SK-N-SH (cell line): Measurements from ENCODE around the gene TOM1L2. TPM values are rescaled to one million over a fixed set of nuclear protein-coding genes. Genes with fewer than 3 reads are reported as not detected.
"Not testable (repeated sequence)": the region's sequence is repeated elsewhere in the genome, so short reads cannot be mapped to it uniquely, and the experiment has no call there.

Source experiments
- CTCF ChIA-PET: fragments of 300-600, 350-600 bp; formaldehyde crosslinking; extraction: SDS; loops from one replicate; lab custom pipeline; 2021; lab: Yijun Ruan, JAX
- POLR2A ChIA-PET: fragments of 350-600 bp; sonication (Branson Sonifier 250); formaldehyde crosslinking; extraction: SDS; loops from one replicate; lab custom pipeline; 2020; ENCODE audit warnings: antibody characterized with exemption, inconsistent platforms; lab: Yijun Ruan, JAX
- DNase-seq: peaks from one replicate; pipeline ENCODE4 v3.0.0; 2012
- H2AFZ ChIP-seq: fragments of 200-600 bp; sonication (generic); 2 replicates; pipeline ENCODE4 v1.8.1; 2016; ENCODE audit warnings: antibody characterized with exemption, mild to moderate bottlenecking, low read depth
- H3F3A ChIP-seq: fragments of 200-600 bp; sonication (generic); replicated peaks from 2 replicates; pipeline ENCODE3; 2016; ENCODE audit warnings: antibody characterized with exemption, mild to moderate bottlenecking; ENCODE audit not compliant: insufficient read depth
- H3K27ac ChIP-seq, 2 experiments: fragments of 200-500 bp in 1 of 2; fragments of 200-600 bp in 1 of 2; sonication (Bioruptor generic) in 1 of 2; sonication (generic), shearing (Covaris generic) in 1 of 2; 2 replicates each; pipeline versions ENCODE4 v1.5.1 to v1.6.1; 2014 to 2016; ENCODE audit warnings: low read depth in 2 of 2, inconsistent platforms in 1 of 2, low read length in 1 of 2, mild to moderate bottlenecking in 1 of 2, mixed read lengths in 1 of 2
- H3K27me3 ChIP-seq: fragments of 200-600 bp; sonication (generic), shearing (Covaris generic); 2 replicates; pipeline ENCODE4 v1.6.1; 2016; ENCODE audit warnings: mixed run types; ENCODE audit not compliant: insufficient read depth
- H3K36me3 ChIP-seq, 2 experiments: fragments of 200-500 bp in 1 of 2; fragments of 200-600 bp in 1 of 2; sonication (Bioruptor generic) in 1 of 2; sonication (generic) in 1 of 2; replicated peaks in 1 of 2; 2 replicates each; pipeline versions ENCODE3 to v1.5.1; 2014 to 2016; ENCODE audit warnings: low read length in 1 of 2, mild to moderate bottlenecking in 1 of 2; ENCODE audit not compliant: insufficient read depth in 2 of 2, control insufficient read depth in 1 of 2
- H3K4me1 ChIP-seq, 2 experiments: fragments of 200-500 bp in 1 of 2; fragments of 200-600 bp in 1 of 2; sonication (Bioruptor generic) in 1 of 2; sonication (generic), shearing (Covaris generic) in 1 of 2; 2 replicates each; pipeline versions ENCODE4 v1.5.1 to v1.6.1; 2014 to 2016; ENCODE audit warnings: low read depth in 1 of 2, low read length in 1 of 2, mixed run types in 1 of 2; ENCODE audit not compliant: insufficient read depth in 2 of 2, control insufficient read depth in 1 of 2
- H3K4me2 ChIP-seq: fragments of 200-600 bp; sonication (generic), shearing (Covaris generic); 2 replicates; pipeline ENCODE4 v1.6.1; 2017; ENCODE audit warnings: mixed run types
- H3K4me3 ChIP-seq, 2 experiments: fragments of 200-500 bp in 1 of 2; fragments of 200-600 bp in 1 of 2; sonication (Bioruptor generic) in 1 of 2; sonication (generic), shearing (Covaris generic) in 1 of 2; 2 replicates each; pipeline versions ENCODE4 v1.5.1 to v1.8.1; 2014 to 2016; ENCODE audit warnings: low read depth in 2 of 2, inconsistent platforms in 1 of 2, low read length in 1 of 2, mild to moderate bottlenecking in 1 of 2, mixed read lengths in 1 of 2, moderate library complexity in 1 of 2
- H3K79me2 ChIP-seq: fragments of 200-600 bp; sonication (generic); 2 replicates; pipeline ENCODE4 v1.8.1; 2017; ENCODE audit warnings: mild to moderate bottlenecking; ENCODE audit not compliant: insufficient read depth
- H3K9ac ChIP-seq: fragments of 200-600 bp; sonication (generic); 2 replicates; pipeline ENCODE4 v1.6.1; 2017; ENCODE audit warnings: mixed run types
- H3K9me2 ChIP-seq: fragments of 200-600 bp; sonication (generic); 2 replicates; pipeline ENCODE4 v1.6.1; 2017; ENCODE audit warnings: mixed run types
- H3K9me3 ChIP-seq: fragments of 200-600 bp; sonication (generic); 2 replicates; pipeline ENCODE4 v1.6.1; 2017; ENCODE audit warnings: mixed run types, mild to moderate bottlenecking, moderate library complexity
- H4K20me1 ChIP-seq: fragments of 200-600 bp; sonication (generic); 2 replicates; pipeline ENCODE4 v1.6.1; 2017; ENCODE audit warnings: mild to moderate bottlenecking, mixed run types; ENCODE audit not compliant: insufficient read depth
- CHD2 ChIP-seq: fragments of 150-350 bp; IDR thresholded peaks from 2 replicates; pipeline ENCODE4 v1.6.1; 2018; ENCODE audit warnings: low read length; ENCODE audit not compliant: partially characterized antibody
- FOSL2 ChIP-seq: IDR thresholded peaks from 2 replicates; pipeline ENCODE4 v1.4.0; 2012; ENCODE audit warnings: low read depth, mild to moderate bottlenecking, moderate library complexity, borderline replicate concordance
- GABPA ChIP-seq: IDR thresholded peaks from 2 replicates; pipeline ENCODE4 v1.4.0; 2012; ENCODE audit warnings: low read depth, mild to moderate bottlenecking
- MEF2A ChIP-seq: IDR thresholded peaks from 2 replicates; pipeline ENCODE4 v1.4.0; 2012; ENCODE audit warnings: low read depth, borderline replicate concordance
- NRF1 ChIP-seq: IDR thresholded peaks from 2 replicates; pipeline ENCODE4 v1.6.1; 2012; ENCODE audit warnings: low read depth, mild to moderate bottlenecking, low read length
- POLR2AphosphoS5 ChIP-seq: IDR thresholded peaks from 2 replicates; pipeline ENCODE4 v1.6.1; 2012; ENCODE audit warnings: low read depth, low read length
- RAD21 ChIP-seq: IDR thresholded peaks from 2 replicates; pipeline ENCODE4 v1.6.1; 2012; ENCODE audit warnings: mild to moderate bottlenecking, low read length
- RFX5 ChIP-seq: IDR thresholded peaks from 2 replicates; pipeline ENCODE4 v1.6.1; 2012; ENCODE audit warnings: mild to moderate bottlenecking, improper control_type of control experiment, low read length
- RXRA ChIP-seq: IDR thresholded peaks from 2 replicates; pipeline ENCODE4 v1.4.0; 2012; ENCODE audit warnings: low read depth, mild to moderate bottlenecking, borderline replicate concordance
- SIN3A ChIP-seq: IDR thresholded peaks from 2 replicates; pipeline ENCODE4 v1.6.1; 2012; ENCODE audit warnings: low read depth, mild to moderate bottlenecking, low read length, moderate library complexity, borderline replicate concordance
- SMC3 ChIP-seq: IDR thresholded peaks from 2 replicates; pipeline ENCODE4 v1.6.1; 2012; ENCODE audit warnings: low read depth, low read length, improper control_type of control experiment
- TCF12 ChIP-seq: IDR thresholded peaks from 2 replicates; pipeline ENCODE4 v1.4.0; 2012
- TEAD4 ChIP-seq: IDR thresholded peaks from 2 replicates; pipeline ENCODE4 v1.4.0; 2012; ENCODE audit warnings: mild to moderate bottlenecking, borderline replicate concordance; ENCODE audit not compliant: insufficient read depth
- YY1 ChIP-seq: IDR thresholded peaks from 2 replicates; pipeline ENCODE4 v1.4.0; 2012; ENCODE audit warnings: low read depth, mild to moderate bottlenecking
- WGBS: methylation state at CpG from one replicate; pipeline ENCODE4 v1.1.6; 2017; ENCODE audit warnings: low lambda C conversion rate; 5-methylcytosine and 5-hydroxymethylcytosine counted together
- polyA plus RNA-seq, 3 experiments: library from polyadenylated mRNA; depleted of rRNA; stranded (reverse); fragments of >200 nt; gene quantifications; 2 replicates each; pipeline ENCODE4 v1.2.3, GENCODE V29; 2012
- TF ChIP-seq, protein P1 (sequence below): fragments of 200-600 bp; sonication (generic); IDR thresholded peaks from 2 replicates; pipeline ENCODE4 v1.6.1; 2017; ENCODE audit warnings: antibody characterized with exemption, mild to moderate bottlenecking, moderate library complexity
- TF ChIP-seq, protein P2 (sequence below): IDR thresholded peaks from 2 replicates; pipeline ENCODE4 v1.4.0; 2012; ENCODE audit warnings: low read depth, borderline replicate concordance
- TF ChIP-seq, protein P3 (sequence below): fragments of 150-350 bp; IDR thresholded peaks from 2 replicates; pipeline ENCODE4 v1.6.1; 2016; ENCODE audit warnings: mild to moderate bottlenecking, low read depth, low read length

The TOM1L2 gene
- polyA plus RNA-seq, 1 of the 3 experiments (the other 2 are of a cell fraction), result 85.4 TPM

DNA sequence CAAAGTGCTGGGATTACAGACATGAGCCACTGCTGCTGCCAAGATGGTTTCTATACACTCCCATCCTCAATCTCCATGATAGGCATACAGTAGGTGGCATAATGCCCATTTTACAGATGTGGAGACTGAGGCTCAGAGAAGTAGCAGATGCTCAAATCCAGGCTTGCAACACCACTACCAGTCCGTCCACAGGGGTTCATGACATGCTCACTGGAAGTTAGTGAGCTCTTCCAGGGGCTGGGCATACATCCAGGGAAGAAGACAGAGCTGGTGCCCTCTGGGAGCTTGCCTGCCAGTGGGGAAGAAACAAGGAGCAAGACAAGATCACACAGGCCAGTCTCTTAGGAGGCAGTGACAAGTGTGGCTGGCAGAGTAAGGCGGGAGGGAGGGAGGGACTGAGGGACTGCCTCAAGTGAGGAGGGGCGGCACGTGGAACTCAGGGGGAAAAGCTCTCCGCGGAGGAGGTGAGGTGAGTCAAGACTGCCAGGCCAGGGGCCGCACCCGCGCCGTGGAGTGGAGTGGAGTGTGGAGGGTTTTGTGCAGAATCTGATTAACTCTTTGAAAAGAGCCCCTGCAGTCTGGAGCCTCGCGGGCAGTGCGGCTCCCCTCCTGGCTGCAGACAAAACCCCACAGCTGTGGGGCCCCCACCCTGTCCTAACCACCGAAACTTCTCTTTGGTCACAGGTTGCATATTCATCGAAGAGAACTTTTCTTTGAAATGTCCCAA, 163.3 kb downstream of the TOM1L2 start:
- H3K9me3 ChIP-seq, result no peaks in the 10 kb centered on the region
- H3K27me3 ChIP-seq, result no peaks in the 10 kb centered on the region
- ChIA-PET POLR2A (no interaction called here), CTCF (interaction anchor here (0.9 to 4.1 kb wide), 5 partner anchors 51 to 128 kb away, joined by 3 to 16 read pairs (median 6); partner anchors contain the start of gene RAI1)
- H3K9me2 ChIP-seq, result no peaks in the 10 kb centered on the region
- H3K4me2 ChIP-seq, result no peak overlapping the region
- H3K79me2 ChIP-seq, result no peaks in the 10 kb centered on the region
- no peak for DNase-seq
- WGBS, result 91% methylated on average over 15 of the region's 15 CpGs
- no peak overlapping the region for H3K27ac ChIP-seq
- no peak overlapping the region for H3K9ac ChIP-seq
- H4K20me1 ChIP-seq, result no peaks in the 10 kb centered on the region
- peaks cover 0 to 42% of the 10 kb centered on the region in 2 experiments; a peak in 3 of 4 replicates for H3K4me1 ChIP-seq
- peaks cover 6% of the 10 kb centered on the region for H3F3A ChIP-seq
- H3K4me3 ChIP-seq, result no peak overlapping the region
- H3K36me3 ChIP-seq, result peaks cover 10 to 60% of the 10 kb centered on the region in 2 experiments
- H2AFZ ChIP-seq, result no peak overlapping the region
- TF ChIP-seq, protein P1, sequence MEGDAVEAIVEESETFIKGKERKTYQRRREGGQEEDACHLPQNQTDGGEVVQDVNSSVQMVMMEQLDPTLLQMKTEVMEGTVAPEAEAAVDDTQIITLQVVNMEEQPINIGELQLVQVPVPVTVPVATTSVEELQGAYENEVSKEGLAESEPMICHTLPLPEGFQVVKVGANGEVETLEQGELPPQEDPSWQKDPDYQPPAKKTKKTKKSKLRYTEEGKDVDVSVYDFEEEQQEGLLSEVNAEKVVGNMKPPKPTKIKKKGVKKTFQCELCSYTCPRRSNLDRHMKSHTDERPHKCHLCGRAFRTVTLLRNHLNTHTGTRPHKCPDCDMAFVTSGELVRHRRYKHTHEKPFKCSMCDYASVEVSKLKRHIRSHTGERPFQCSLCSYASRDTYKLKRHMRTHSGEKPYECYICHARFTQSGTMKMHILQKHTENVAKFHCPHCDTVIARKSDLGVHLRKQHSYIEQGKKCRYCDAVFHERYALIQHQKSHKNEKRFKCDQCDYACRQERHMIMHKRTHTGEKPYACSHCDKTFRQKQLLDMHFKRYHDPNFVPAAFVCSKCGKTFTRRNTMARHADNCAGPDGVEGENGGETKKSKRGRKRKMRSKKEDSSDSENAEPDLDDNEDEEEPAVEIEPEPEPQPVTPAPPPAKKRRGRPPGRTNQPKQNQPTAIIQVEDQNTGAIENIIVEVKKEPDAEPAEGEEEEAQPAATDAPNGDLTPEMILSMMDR, result no peak
- no peak for TF ChIP-seq FOSL2
- no peak for TF ChIP-seq SMC3
- TF ChIP-seq RFX5, result no peak
- TF ChIP-seq RXRA, result no peak
- no peak for TF ChIP-seq CHD2
- no peak for TF ChIP-seq POLR2AphosphoS5
- TF ChIP-seq TEAD4, result no peak
- TF ChIP-seq YY1, result no peak
- no peak for TF ChIP-seq GABPA
- no peak for TF ChIP-seq MEF2A
- no peak for TF ChIP-seq NRF1
- TF ChIP-seq SIN3A, result no peak
- no peak for TF ChIP-seq TCF12
- no peak for TF ChIP-seq RAD21
- TF ChIP-seq, protein P2, sequence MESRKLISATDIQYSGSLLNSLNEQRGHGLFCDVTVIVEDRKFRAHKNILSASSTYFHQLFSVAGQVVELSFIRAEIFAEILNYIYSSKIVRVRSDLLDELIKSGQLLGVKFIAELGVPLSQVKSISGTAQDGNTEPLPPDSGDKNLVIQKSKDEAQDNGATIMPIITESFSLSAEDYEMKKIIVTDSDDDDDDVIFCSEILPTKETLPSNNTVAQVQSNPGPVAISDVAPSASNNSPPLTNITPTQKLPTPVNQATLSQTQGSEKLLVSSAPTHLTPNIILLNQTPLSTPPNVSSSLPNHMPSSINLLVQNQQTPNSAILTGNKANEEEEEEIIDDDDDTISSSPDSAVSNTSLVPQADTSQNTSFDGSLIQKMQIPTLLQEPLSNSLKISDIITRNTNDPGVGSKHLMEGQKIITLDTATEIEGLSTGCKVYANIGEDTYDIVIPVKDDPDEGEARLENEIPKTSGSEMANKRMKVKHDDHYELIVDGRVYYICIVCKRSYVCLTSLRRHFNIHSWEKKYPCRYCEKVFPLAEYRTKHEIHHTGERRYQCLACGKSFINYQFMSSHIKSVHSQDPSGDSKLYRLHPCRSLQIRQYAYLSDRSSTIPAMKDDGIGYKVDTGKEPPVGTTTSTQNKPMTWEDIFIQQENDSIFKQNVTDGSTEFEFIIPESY, result no peak
- TF ChIP-seq, protein P3, sequence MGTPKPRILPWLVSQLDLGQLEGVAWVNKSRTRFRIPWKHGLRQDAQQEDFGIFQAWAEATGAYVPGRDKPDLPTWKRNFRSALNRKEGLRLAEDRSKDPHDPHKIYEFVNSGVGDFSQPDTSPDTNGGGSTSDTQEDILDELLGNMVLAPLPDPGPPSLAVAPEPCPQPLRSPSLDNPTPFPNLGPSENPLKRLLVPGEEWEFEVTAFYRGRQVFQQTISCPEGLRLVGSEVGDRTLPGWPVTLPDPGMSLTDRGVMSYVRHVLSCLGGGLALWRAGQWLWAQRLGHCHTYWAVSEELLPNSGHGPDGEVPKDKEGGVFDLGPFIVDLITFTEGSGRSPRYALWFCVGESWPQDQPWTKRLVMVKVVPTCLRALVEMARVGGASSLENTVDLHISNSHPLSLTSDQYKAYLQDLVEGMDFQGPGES, result no peak

DNA sequence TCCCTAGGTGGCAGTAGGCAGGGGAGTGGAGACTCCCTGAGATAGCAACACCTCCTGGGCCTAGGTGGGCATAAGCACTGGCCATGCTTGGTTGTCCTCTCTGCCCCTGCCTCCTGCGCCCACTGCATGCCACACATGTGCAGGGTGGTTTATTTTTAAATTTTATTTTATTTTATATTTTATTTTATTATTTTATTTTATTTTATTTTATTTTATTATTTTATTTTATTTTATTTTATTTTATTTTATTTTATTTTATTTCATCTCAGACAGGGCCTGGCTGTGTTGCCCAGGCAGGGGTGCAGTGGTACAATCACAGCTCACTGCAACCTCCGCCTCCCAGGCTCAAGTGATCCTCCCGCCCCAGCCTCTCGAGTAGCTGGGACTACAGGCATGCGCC, 164.0 kb downstream of the TOM1L2 start:
- 96% methylated on average over 5 of the region's 5 CpGs for WGBS
- POLR2A ChIA-PET, result interaction anchor here (0.8 to 1.0 kb wide), 3 partner anchors 16 to 126 kb away, joined by 3 to 4 read pairs (median 3); no protein-coding TSS in a partner anchor
- H3K27me3 ChIP-seq, H3K9me2 ChIP-seq, H4K20me1 ChIP-seq, H3K4me3 ChIP-seq, H3K9me3 ChIP-seq, H3K9ac ChIP-seq, H3K4me2 ChIP-seq, DNase-seq, H2AFZ ChIP-seq, H3F3A ChIP-seq, H3K79me2 ChIP-seq: not testable (repeated sequence)
- peak overlapping the region in 1 of 2 experiments; percentile 77; a peak in 1 of 4 replicates for H3K27ac ChIP-seq
- peaks cover 0 to 41% of the 10 kb centered on the region in 2 experiments; a peak in 3 of 4 replicates for H3K4me1 ChIP-seq
- H3K36me3 ChIP-seq, result peaks cover 12 to 58% of the 10 kb centered on the region in 2 experiments
- CTCF ChIA-PET, result interaction anchor here (0.9 to 4.1 kb wide), 8 partner anchors 16 to 130 kb away, joined by 3 to 16 read pairs (median 4); partner anchors contain the start of gene RAI1
